GM06990 (cell line): ENCODE measurements around the gene SPARC.

Experiments
- DNase-seq: peaks from one replicate; pipeline ENCODE4 v3.0.0-alpha.2; 2011; ENCODE audit not compliant: insufficient read length; ENCODE audit errors: extremely low read depth
- H3K27me3 ChIP-seq: replicated peaks from 2 replicates; pipeline ENCODE4 v1.6.0; 2011; ENCODE audit warnings: low read length; ENCODE audit not compliant: control insufficient read depth, insufficient read depth
- H3K36me3 ChIP-seq: 2 replicates; pipeline ENCODE4 v1.5.1; 2011; ENCODE audit warnings: low read length; ENCODE audit not compliant: control insufficient read depth, insufficient read depth
- H3K4me3 ChIP-seq: replicated peaks from 2 replicates; pipeline ENCODE4 v1.5.1; 2011; ENCODE audit warnings: low read depth, mild to moderate bottlenecking, control low read depth, low read length
- CTCF ChIP-seq: IDR thresholded peaks from 2 replicates; pipeline ENCODE4 v1.5.1; 2011; ENCODE audit warnings: low read length, control low read depth, mild to moderate bottlenecking, inconsistent platforms; ENCODE audit not compliant: insufficient read depth, poor library complexity, severe bottlenecking

Gene SPARC

GRCh38 chr5:151675611-151676313 is 11.0 kb downstream of the SPARC start:
- Histone ChIP-seq H3K36me3 (peaks cover 21% of the 10 kb centered on the region), H3K4me3 (no peak overlapping the region), H3K27me3 (no peaks in the 10 kb centered on the region)
- DNase-seq = no peak
- no peak for TF ChIP-seq CTCF

- Histone ChIP-seq H3K27me3 (no peaks in the 10 kb centered on the region), H3K36me3 (peaks cover 24% of the 10 kb centered on the region), H3K4me3 (no peak overlapping the region)
- no peak for DNase-seq
- no peak for TF ChIP-seq CTCF
Observed at GRCh38 chr5:151674626-151675610, 11.8 kb downstream of the SPARC start.

- H3K36me3 ChIP-seq = peaks cover 28% of the 10 kb centered on the region
Observed at GRCh38 chr5:151673421-151673820, 13.3 kb downstream of the SPARC start.

GRCh38 chr5:151672516-151672915 is 14.2 kb downstream of the SPARC start:
- no peak for DNase-seq
- no peaks in the 10 kb centered on the region for H3K27me3 ChIP-seq
- TF ChIP-seq CTCF = no peak
- H3K36me3 ChIP-seq = peaks cover 32% of the 10 kb centered on the region
- no peak overlapping the region for H3K4me3 ChIP-seq

More at GRCh38 chr5:151673421-151673820, 13.3 kb downstream of the SPARC start:
- Histone ChIP-seq H3K4me3 (no peak overlapping the region), H3K27me3 (no peaks in the 10 kb centered on the region)
- no peak for DNase-seq
- no peak for TF ChIP-seq CTCF

- Histone ChIP-seq H3K36me3 (peaks cover 32% of the 10 kb centered on the region), H3K27me3 (no peaks in the 10 kb centered on the region)
- no peak for DNase-seq
Observed at GRCh38 chr5:151671950-151672349, 14.8 kb downstream of the SPARC start.

More at GRCh38 chr5:151671950-151672349, 14.8 kb downstream of the SPARC start:
- TF ChIP-seq CTCF = no peak
- H3K4me3 ChIP-seq = no peak overlapping the region
